Fibroblast of mammary gland (primary cell): Measurements from ENCODE around the gene GLT1D1.
"Not testable (repeated sequence)": the region's sequence is repeated elsewhere in the genome, so short reads cannot be mapped to it uniquely, and the experiment has no call there.

Experiments used
- DNase-seq: peaks from one replicate; pipeline ENCODE4 v3.0.0-alpha.2; 2010; ENCODE audit warnings: low read depth
- H3K4me3 ChIP-seq: 2 replicates; pipeline ENCODE4 v1.5.1; 2011; ENCODE audit warnings: low read depth, mild to moderate bottlenecking, low read length, moderate library complexity; ENCODE audit not compliant: control insufficient read depth
- CTCF ChIP-seq: conservative IDR thresholded peaks from 2 replicates; pipeline ENCODE4 v1.5.1; 2011; ENCODE audit warnings: low read depth, low read length, inconsistent platforms; ENCODE audit not compliant: control insufficient read depth, insufficient read depth

Gene GLT1D1

DNA sequence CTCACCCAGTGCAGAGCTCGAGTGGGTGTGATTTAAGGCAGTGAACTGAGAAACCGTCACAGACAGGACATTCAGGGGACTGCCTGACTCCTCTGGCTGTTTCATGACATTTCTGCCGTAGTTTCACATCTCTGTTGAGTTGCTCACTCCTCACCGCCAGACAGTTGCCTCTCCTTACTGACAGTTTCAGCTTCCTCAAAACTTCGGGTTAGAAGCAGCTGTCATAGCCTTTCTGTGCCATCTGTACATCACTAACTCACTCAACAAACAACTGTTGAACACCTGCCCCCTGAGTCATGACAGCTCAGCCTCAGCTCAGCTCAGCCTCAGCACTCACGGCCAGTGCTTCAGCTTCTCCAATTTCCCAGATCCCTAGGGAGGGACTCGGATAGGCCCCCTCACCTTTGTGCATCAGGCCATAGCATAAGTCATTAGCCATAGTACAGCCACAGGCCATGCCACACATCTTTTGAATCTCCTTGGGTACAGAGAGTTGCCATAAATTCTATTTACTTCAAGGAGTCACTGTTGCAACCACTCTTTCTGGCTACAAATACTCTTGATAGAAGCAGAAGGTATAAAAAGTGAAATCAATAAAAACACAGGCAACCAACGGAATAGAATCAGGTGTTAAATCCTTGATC lies 23.3 kb upstream of the GLT1D1 start:
- H3K4me3 ChIP-seq, result no peak overlapping the region
- TF ChIP-seq CTCF, result no peak
- no peak for DNase-seq

GRCh38 chr12:128830505-128830893 lies 22.8 kb upstream of the GLT1D1 start:
- TF ChIP-seq CTCF, result no peak
- no peak for DNase-seq
- H3K4me3 ChIP-seq, result no peak overlapping the region

GRCh38 chr12:128833418-128833817 lies 19.9 kb upstream of the GLT1D1 start:
- no peak for TF ChIP-seq CTCF
- DNase-seq, result no peak

GRCh38 chr12:128839885-128840284 lies 13.4 kb upstream of the GLT1D1 start:
- not testable (repeated sequence) for DNase-seq, H3K4me3 ChIP-seq

More at GRCh38 chr12:128833418-128833817, 19.9 kb upstream of the GLT1D1 start:
- H3K4me3 ChIP-seq, result no peak overlapping the region

- no peak for DNase-seq
- H3K4me3 ChIP-seq, result no peak overlapping the region
- TF ChIP-seq CTCF, result no peak
Measured at GRCh38 chr12:128840862-128841468, 12.3 kb upstream of the GLT1D1 start.

DNA sequence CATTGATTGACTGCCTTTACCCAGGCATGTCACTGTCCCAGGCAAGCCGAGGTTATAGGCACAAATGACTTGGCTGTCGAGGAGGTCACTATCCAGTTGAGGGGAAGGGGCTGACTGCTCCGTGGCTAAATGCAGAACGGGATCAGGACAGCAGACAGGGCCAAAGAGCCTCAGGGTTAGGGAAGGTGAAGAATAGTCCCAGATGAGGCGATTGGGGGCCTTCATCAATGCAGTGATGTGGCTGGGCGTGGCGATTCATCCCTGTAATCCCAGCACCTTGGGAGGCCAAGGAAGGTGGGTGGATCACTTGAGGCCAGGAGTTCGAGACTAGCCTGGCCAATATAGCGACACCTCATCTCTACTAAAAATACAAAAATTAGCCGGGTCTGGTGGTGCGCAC lies 10.7 kb upstream of the GLT1D1 start:
- TF ChIP-seq CTCF, result no peak
- no peak overlapping the region for H3K4me3 ChIP-seq
- no peak for DNase-seq

DNA sequence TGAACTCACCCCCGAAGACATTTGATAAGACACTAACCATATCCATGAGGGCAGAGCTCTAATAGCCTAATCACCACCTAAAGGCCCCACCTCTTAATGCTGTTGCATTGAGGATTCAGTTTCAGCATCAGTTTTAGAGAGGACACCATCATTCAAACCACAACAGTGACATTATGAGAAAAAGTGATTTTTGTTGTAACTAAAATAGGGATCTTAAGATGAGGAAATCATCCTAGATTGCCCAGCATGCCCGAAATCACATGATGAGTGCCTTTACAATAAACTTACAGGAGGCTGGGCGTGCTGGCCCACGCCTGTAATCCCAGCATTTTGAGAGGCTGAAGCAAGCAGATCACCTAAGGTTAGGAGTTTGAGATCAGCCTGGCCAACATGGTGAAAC lies 9.7 kb upstream of the GLT1D1 start:
- TF ChIP-seq CTCF, result no peak
- no peak for DNase-seq
- no peak overlapping the region for H3K4me3 ChIP-seq
